ENCODE data around the gene SCAMP2.

SCAMP2 gene

DNA sequence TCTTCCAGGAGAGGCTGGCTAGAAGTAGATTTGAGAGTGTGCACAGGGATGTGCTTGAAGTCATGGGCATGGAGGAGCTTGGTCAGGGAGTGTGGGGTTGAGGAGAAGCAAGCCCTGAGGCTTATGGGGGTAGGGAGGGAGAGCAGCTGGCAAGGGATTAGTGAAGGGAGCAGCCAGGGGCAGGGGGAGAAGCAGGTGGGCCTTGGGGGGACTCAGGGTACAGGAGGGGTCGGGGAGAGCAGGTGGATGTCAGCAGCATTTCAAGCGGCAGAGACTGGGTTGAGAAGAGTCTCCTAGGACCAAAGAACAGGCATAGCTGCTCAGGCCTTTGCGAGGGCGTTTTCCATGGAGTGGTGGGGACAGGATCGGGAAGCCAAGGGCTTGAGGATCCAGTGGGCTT is 63.9 kb downstream of the SCAMP2 start:
- no peak overlapping the region for H3K4me3 ChIP-seq (IDR thresholded peaks at IDR 0.05; ENCODE audit: insufficient read depth, low read depth, low read length)
- H2AFZ ChIP-seq (ENCODE audit: low read depth) = no peak overlapping the region
- no peak overlapping the region for H3K9ac ChIP-seq
- no peaks in the 10 kb centered on the region for H4K20me1 ChIP-seq (ENCODE audit: insufficient read depth)
- TF ChIP-seq, protein P1, sequence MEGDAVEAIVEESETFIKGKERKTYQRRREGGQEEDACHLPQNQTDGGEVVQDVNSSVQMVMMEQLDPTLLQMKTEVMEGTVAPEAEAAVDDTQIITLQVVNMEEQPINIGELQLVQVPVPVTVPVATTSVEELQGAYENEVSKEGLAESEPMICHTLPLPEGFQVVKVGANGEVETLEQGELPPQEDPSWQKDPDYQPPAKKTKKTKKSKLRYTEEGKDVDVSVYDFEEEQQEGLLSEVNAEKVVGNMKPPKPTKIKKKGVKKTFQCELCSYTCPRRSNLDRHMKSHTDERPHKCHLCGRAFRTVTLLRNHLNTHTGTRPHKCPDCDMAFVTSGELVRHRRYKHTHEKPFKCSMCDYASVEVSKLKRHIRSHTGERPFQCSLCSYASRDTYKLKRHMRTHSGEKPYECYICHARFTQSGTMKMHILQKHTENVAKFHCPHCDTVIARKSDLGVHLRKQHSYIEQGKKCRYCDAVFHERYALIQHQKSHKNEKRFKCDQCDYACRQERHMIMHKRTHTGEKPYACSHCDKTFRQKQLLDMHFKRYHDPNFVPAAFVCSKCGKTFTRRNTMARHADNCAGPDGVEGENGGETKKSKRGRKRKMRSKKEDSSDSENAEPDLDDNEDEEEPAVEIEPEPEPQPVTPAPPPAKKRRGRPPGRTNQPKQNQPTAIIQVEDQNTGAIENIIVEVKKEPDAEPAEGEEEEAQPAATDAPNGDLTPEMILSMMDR (conservative IDR thresholded peaks at IDR 0.05; ENCODE audit: low read depth, low read length) = no peak
- H3K27ac ChIP-seq = no peak overlapping the region
- H3K79me2 ChIP-seq (ENCODE audit: insufficient read depth, low read depth) = no peaks in the 10 kb centered on the region
- H3K27me3 ChIP-seq (ENCODE audit: insufficient read depth, low read depth) = peaks cover 16% of the 10 kb centered on the region; the same call in 1 of the 2 replicates
- H3K36me3 ChIP-seq (ENCODE audit: insufficient read depth) = no peaks in the 10 kb centered on the region
- H3K4me1 ChIP-seq (ENCODE audit: low read depth, poor library complexity, severe bottlenecking) = no peaks in the 10 kb centered on the region
- H3K4me2 ChIP-seq = no peak overlapping the region

DNA sequence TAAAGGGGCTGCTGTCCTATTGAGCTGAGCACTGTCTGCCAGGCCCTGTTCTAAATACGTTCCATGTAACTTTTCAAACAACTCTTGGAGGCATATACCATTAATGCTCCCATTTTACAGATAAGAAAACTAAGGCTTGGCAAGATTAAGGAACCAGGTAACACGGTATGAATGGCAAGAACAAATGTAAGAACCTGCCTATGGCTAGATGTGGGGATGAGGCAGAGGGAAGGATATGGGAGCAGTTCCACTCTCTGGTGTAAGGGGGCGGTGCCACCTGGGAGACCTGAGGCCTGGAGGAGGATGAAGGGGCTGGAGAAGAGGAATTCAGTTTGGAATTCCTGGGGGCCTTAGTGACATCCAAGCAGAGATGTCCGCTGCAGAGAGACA is 64.3 kb downstream of the SCAMP2 start:
- TF ChIP-seq, protein P1 (conservative IDR thresholded peaks at IDR 0.05; ENCODE audit: low read depth, low read length) = no peak
- H3K36me3 ChIP-seq (ENCODE audit: insufficient read depth) = no peaks in the 10 kb centered on the region
- peaks cover 16% of the 10 kb centered on the region; the same call in 1 of the 2 replicates for H3K27me3 ChIP-seq (ENCODE audit: insufficient read depth, low read depth)
- no peaks in the 10 kb centered on the region for H3K79me2 ChIP-seq (ENCODE audit: insufficient read depth, low read depth)
- H4K20me1 ChIP-seq (ENCODE audit: insufficient read depth) = no peaks in the 10 kb centered on the region
- H3K4me1 ChIP-seq (ENCODE audit: low read depth, poor library complexity, severe bottlenecking) = no peaks in the 10 kb centered on the region
- no peak overlapping the region for H3K4me2 ChIP-seq
- H3K27ac ChIP-seq = no peak overlapping the region
- no peak overlapping the region for H3K4me3 ChIP-seq (IDR thresholded peaks at IDR 0.05; ENCODE audit: insufficient read depth, low read depth, low read length)
- H2AFZ ChIP-seq (ENCODE audit: low read depth) = no peak overlapping the region
- no peak overlapping the region for H3K9ac ChIP-seq

DNA sequence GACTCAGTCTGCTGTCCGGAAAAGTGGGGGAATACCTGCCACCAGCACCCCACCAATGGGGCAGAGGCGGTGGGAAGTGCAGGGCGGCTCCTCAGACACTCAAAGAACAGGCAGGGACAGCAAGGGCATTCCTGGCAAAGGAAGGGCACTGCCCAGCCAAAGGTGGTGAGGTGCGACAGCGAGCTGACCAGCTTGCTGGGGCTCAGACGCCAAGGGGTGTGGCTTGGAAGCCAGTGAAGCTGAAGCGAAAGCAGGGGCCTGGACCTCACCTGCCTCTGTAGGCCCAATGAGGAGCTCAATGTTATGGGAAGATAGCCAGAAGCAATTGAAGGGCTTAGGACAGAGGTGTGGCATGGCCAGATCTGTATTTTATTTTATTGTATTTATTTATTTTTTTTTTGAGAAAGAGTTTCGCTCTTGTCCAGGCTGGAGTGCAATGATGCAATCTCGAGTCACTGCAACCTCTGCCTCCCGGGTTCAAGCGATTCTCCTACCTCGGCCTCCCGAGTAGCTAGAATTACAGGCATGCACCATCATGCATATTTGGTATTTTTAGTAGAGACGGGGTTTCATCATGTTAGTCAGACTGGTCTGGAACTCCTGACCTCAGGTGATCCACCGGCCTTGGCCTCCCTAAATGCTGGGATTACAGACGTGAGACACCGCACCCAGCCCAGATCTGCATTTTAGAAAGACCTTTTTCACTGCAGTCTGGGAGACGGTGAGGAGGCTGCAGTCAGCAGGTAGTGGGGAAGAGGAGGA is 64.9 kb downstream of the SCAMP2 start:
- Histone ChIP-seq H3K36me3 (ENCODE audit: insufficient read depth) (no peaks in the 10 kb centered on the region), H3K9ac (no peak overlapping the region), H3K27ac (no peak overlapping the region), H3K79me2 (ENCODE audit: insufficient read depth, low read depth) (no peaks in the 10 kb centered on the region), H3K27me3 (ENCODE audit: insufficient read depth, low read depth) (peaks cover 16% of the 10 kb centered on the region; the same call in 1 of the 2 replicates), H4K20me1 (ENCODE audit: insufficient read depth) (no peaks in the 10 kb centered on the region), H3K4me2 (no peak overlapping the region), H3K4me1 (ENCODE audit: low read depth, poor library complexity, severe bottlenecking) (no peaks in the 10 kb centered on the region), H3K4me3 (IDR thresholded peaks at IDR 0.05; ENCODE audit: insufficient read depth, low read depth, low read length) (no peak overlapping the region), H2AFZ (ENCODE audit: low read depth) (no peak overlapping the region)
- TF ChIP-seq, protein P1 (conservative IDR thresholded peaks at IDR 0.05; ENCODE audit: low read depth, low read length) = no peak

DNA sequence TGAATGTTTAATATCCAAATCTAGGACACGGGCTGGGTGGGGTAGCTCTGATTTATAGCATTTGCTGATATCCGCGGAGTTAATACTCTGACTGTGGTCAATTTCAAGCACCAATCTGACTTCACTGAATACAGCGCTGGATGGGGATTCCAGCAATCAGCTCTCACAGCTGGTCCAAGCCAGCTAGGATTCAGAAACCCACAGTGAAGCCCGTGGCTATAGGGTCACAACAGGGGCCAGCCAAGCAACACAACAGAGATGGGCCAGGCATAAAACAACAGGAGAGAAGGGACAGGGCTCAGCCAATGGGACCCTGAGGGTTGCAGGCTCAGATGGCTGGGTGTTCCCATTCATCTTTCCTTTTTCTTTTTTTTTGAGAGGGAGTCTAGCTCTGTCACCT is 65.9 kb downstream of the SCAMP2 start:
- no peaks in the 10 kb centered on the region for H3K79me2 ChIP-seq (ENCODE audit: insufficient read depth, low read depth)
- no peak overlapping the region for H2AFZ ChIP-seq (ENCODE audit: low read depth)
- no peak overlapping the region for H3K27ac ChIP-seq
- peaks cover 14% of the 10 kb centered on the region; the same call in 1 of the 2 replicates for H3K27me3 ChIP-seq (ENCODE audit: insufficient read depth, low read depth)
- H3K36me3 ChIP-seq (ENCODE audit: insufficient read depth) = no peaks in the 10 kb centered on the region
- TF ChIP-seq, protein P1 (conservative IDR thresholded peaks at IDR 0.05; ENCODE audit: low read depth, low read length) = no peak
- H3K9ac ChIP-seq = no peak overlapping the region
- H3K4me2 ChIP-seq = no peak overlapping the region
- no peaks in the 10 kb centered on the region for H4K20me1 ChIP-seq (ENCODE audit: insufficient read depth)
- no peaks in the 10 kb centered on the region for H3K4me1 ChIP-seq (ENCODE audit: low read depth, poor library complexity, severe bottlenecking)
- no peak overlapping the region for H3K4me3 ChIP-seq (IDR thresholded peaks at IDR 0.05; ENCODE audit: insufficient read depth, low read depth, low read length)
